Hematopoietic multipotent progenitor cell treated with erythropoietin and hydrocortisone succinate and interleukin-3 and kit ligand, for 6 days (in vitro differentiated cells): ENCODE results near the gene HDHD5.
"Not testable (repeated sequence)": the region's sequence is repeated elsewhere in the genome, so short reads cannot be mapped to it uniquely, and the experiment has no call there.

Experiments
- DNase-seq: peaks from one replicate; pipeline ENCODE4 v3.0.0-alpha.2; 2015

HDHD5 gene

GRCh38 chr22:17152971-17153370 lies 6.1 kb downstream of the HDHD5 start:
- no peak for DNase-seq

GRCh38 chr22:17152340-17152739 lies 6.7 kb downstream of the HDHD5 start:
- no peak for DNase-seq

GRCh38 chr22:17149076-17149815 lies 9.8 kb downstream of the HDHD5 start:
- DNase-seq = no peak

GRCh38 chr22:17147458-17147857 lies 11.6 kb downstream of the HDHD5 start:
- DNase-seq = not testable (repeated sequence)

GRCh38 chr22:17145021-17145680 lies 13.9 kb downstream of the HDHD5 start:
- DNase-seq = no peak

- no peak for DNase-seq
These were observed 15.3 kb downstream of the HDHD5 start for GRCh38 chr22:17143826-17144225.

GRCh38 chr22:17143101-17143500 lies 16.0 kb downstream of the HDHD5 start:
- DNase-seq = no peak

GRCh38 chr22:17140826-17141766 lies 18.0 kb downstream of the HDHD5 start:
- no peak for DNase-seq

GRCh38 chr22:17140022-17140421 lies 19.1 kb downstream of the HDHD5 start:
- DNase-seq = no peak

- no peak for DNase-seq
These were observed 20.6 kb downstream of the HDHD5 start for GRCh38 chr22:17138513-17138912.

- DNase-seq = no peak
These were observed 21.1 kb downstream of the HDHD5 start for GRCh38 chr22:17137861-17138425.

GRCh38 chr22:17137170-17137569 lies 21.9 kb downstream of the HDHD5 start:
- no peak for DNase-seq

- no peak for DNase-seq
These were observed 23.8 kb downstream of the HDHD5 start for GRCh38 chr22:17135153-17135760.

- no peak for DNase-seq
These were observed 25.9 kb downstream of the HDHD5 start for GRCh38 chr22:17133137-17133536.

GRCh38 chr22:17132112-17132511 lies 27.0 kb downstream of the HDHD5 start:
- DNase-seq = no peak

- DNase-seq = no peak
These were observed 27.4 kb downstream of the HDHD5 start for GRCh38 chr22:17131686-17132085.

GRCh38 chr22:17130199-17130598 lies 28.9 kb downstream of the HDHD5 start:
- DNase-seq = no peak

GRCh38 chr22:17121233-17122195 lies 37.6 kb downstream of the HDHD5 start, which contains the start of gene TMEM121B:
Gene TMEM121B (minus strand): TSS chr22:17121360. CDS start chr22:17121127, 233 bp downstream.
- no peak for DNase-seq

GRCh38 chr22:17120711-17121232 lies 38.3 kb downstream of the HDHD5 start:
- no peak for DNase-seq

- DNase-seq = peak; percentile 69
These were observed 38.8 kb downstream of the HDHD5 start for GRCh38 chr22:17120281-17120680.
